ENCODE measurements around the gene HOXA3. TPM values are rescaled to one million over a fixed set of nuclear protein-coding genes. Genes with fewer than 3 reads are reported as not detected.

The HOXA3 gene
- total RNA-seq, result 3.9 TPM

DNA sequence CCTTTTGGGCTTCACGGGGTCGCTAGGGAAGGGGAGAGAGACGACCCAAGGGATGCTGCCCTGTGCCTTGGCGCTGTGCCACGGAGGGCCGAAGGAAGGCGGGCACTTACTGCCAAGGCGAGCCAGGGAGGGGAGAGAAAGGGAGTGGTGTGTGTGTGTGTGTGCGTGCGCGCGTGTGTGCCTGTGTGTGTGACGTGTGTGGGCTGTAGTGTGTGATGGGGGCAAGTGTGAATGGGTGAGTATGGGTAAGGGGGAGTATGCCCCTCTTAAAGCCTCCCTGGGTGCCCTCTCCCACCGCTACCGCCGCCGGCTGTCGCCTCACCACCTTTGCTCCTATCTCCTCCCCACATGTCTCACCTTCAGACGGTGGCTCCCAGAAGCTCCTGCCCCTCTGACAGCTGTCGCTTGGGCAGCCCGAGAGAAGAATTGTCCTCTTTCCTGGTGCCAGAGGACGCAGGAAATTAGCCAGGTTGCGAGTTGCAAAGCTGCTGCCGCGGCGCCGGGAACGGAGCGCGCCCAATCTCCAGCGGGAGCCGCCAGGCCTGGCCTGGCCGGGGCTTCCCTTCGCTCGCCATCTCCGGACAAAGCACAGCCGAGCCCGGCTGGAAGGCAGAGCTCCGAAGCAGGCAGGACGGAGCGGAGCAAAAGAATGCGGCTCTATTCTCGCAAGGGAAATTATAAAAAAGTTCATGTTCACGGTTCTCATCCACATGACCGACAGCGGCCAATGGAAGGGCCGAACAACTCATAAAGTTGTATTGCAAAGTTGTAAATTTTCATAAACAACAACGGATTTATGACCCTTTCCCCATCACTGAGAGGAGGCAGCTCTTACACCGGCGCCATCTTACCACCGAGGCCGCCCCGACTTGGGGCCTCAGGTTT is at the start of gene HOXA3:
TSS of gene HOXA3 (minus strand) at position 653 of the 885 bp plus-strand sequence. CDS start 41,943 bp downstream, outside the sequence.
- Histone ChIP-seq H3K27me3 (no peaks in the 10 kb centered on the region), H3K4me3 (peak within 1 kb of the TSS; percentile 49 to 57), H3K27ac (peak within 1 kb of the TSS; percentile 84), H3K36me3 (no peaks in the 10 kb centered on the region), H3K4me1 (peaks cover 73% of the 10 kb centered on the region), H3K9me3 (no peaks in the 10 kb centered on the region)
- no peak for DNase-seq (ENCODE audit: extremely low spot score in 2 of 2)
- no peak for TF ChIP-seq POLR2A (IDR thresholded peaks at IDR 0.05)
- peak; percentile 69 to 79 for TF ChIP-seq POLR2AphosphoS5 (IDR thresholded peaks at IDR 0.05; ENCODE audit: insufficient read depth in 1 of 2, low read depth in 1 of 2)
- intact Hi-C loops (cut with DNase I), result loop anchor here (10.0 kb wide), 1 partner anchor 947 kb away; the partner anchor contains the start of genes CBX3 and HNRNPA2B1

- intact Hi-C loops (cut with DNase I), result loop anchor here (5.0 to 10.0 kb wide), 2 partner anchors 376 to 723 kb away; no protein-coding TSS in a partner anchor
- peak in 1 of 2 donors; percentile 87 for DNase-seq (ENCODE audit: extremely low spot score in 2 of 2)
- Histone ChIP-seq H3K4me1 (peaks cover 43% of the 10 kb centered on the region), H3K27me3 (peaks cover 11% of the 10 kb centered on the region), H3K27ac (peak overlapping the region; percentile 93), H3K4me3 (peak overlapping the region; percentile 88 to 91), H3K36me3 (no peaks in the 10 kb centered on the region), H3K9me3 (no peaks in the 10 kb centered on the region)
- TF ChIP-seq, protein P1, sequence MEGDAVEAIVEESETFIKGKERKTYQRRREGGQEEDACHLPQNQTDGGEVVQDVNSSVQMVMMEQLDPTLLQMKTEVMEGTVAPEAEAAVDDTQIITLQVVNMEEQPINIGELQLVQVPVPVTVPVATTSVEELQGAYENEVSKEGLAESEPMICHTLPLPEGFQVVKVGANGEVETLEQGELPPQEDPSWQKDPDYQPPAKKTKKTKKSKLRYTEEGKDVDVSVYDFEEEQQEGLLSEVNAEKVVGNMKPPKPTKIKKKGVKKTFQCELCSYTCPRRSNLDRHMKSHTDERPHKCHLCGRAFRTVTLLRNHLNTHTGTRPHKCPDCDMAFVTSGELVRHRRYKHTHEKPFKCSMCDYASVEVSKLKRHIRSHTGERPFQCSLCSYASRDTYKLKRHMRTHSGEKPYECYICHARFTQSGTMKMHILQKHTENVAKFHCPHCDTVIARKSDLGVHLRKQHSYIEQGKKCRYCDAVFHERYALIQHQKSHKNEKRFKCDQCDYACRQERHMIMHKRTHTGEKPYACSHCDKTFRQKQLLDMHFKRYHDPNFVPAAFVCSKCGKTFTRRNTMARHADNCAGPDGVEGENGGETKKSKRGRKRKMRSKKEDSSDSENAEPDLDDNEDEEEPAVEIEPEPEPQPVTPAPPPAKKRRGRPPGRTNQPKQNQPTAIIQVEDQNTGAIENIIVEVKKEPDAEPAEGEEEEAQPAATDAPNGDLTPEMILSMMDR (IDR thresholded peaks at IDR 0.05), result no peak
- TF ChIP-seq POLR2A (IDR thresholded peaks at IDR 0.05) (no peak), POLR2AphosphoS5 (IDR thresholded peaks at IDR 0.05; ENCODE audit: insufficient read depth in 1 of 2, low read depth in 1 of 2) (no peak)
These were observed 49.2 kb upstream of the HOXA3 start for GRCh38 chr7:27201580-27202017.

GRCh38 chr7:27200761-27201579 is 48.6 kb upstream of the HOXA3 start:
- intact Hi-C loops (cut with DNase I), result loop anchor here (5.0 to 10.0 kb wide), 2 partner anchors 376 to 724 kb away; no protein-coding TSS in a partner anchor
- Histone ChIP-seq H3K9me3 (no peaks in the 10 kb centered on the region), H3K27ac (peak overlapping the region; percentile 93), H3K36me3 (no peaks in the 10 kb centered on the region), H3K4me3 (peak overlapping the region; percentile 88 to 91), H3K27me3 (peaks cover 11% of the 10 kb centered on the region), H3K4me1 (peaks cover 42% of the 10 kb centered on the region)
- DNase-seq (ENCODE audit: extremely low spot score in 2 of 2), result peak; percentile 90 to 93
- TF ChIP-seq POLR2A (IDR thresholded peaks at IDR 0.05), result no peak
- TF ChIP-seq POLR2AphosphoS5 (IDR thresholded peaks at IDR 0.05; ENCODE audit: insufficient read depth in 1 of 2, low read depth in 1 of 2), result no peak
- TF ChIP-seq, protein P1 (IDR thresholded peaks at IDR 0.05), result no peak

DNA sequence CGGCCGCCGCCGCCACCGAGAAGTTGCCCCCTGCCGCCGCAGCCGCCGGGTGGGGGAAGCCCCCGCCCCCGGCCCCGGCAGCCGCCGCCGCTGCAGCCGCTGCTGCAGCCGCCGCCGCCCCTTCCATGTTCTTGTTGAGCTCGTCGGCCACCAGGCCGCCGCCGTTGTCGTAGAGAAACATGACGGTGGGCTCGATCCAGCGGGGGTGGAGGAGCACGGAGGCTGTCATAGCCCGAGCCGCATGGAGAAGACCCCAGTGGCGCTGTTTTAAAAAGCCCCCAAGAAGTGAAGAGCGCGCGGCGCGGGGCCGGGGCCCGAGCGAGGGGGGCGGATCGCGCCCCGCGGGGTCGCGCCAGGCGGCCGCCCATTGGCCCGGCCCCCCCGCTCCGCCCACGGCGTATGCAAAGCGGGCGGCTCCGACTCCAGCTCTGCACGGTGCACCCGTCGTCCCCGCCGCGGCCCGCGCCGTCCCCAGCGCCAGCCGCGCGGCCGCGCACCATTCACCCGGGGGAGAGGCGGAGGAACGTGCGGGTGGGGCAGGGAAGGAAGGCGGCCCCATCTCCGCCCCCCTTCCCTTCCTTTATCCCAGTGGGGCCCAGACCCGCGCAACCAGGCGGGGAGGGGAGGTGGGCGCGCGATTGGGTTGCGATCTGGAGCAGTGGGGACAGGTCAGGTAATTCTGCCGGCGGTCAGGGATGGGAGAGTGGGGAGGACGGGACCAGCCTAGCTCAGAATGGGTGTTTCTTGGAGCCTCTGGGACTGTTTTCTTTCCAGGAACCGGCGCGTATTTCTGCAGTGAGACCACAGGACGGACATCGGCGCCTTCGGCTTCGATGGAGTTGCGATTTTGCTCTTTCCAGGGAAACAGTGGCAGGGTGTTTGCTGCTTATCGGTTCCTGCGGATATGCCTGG is 47.7 kb upstream of the HOXA3 start, which contains the start of gene HOXA13:
TSS of gene HOXA13 (minus strand) at position 243 of the 912 bp plus-strand sequence. CDS start at position 229, 14 bp downstream.
- TF ChIP-seq POLR2A (IDR thresholded peaks at IDR 0.05) (peak in 1 of 2 donors; percentile 88), POLR2AphosphoS5 (IDR thresholded peaks at IDR 0.05; ENCODE audit: insufficient read depth in 1 of 2, low read depth in 1 of 2) (peak; percentile 64 to 98)
- TF ChIP-seq, protein P1 (IDR thresholded peaks at IDR 0.05), result no peak
- Histone ChIP-seq H3K27me3 (peaks cover 11% of the 10 kb centered on the region), H3K4me3 (peak within 1 kb of the TSS; percentile 88 to 91), H3K9me3 (no peaks in the 10 kb centered on the region), H3K36me3 (no peaks in the 10 kb centered on the region), H3K4me1 (peaks cover 39% of the 10 kb centered on the region), H3K27ac (peak within 1 kb of the TSS; percentile 99)
- intact Hi-C loops (cut with DNase I), result loop anchor here (5.0 to 10.0 kb wide), 3 partner anchors 377 to 725 kb away; no protein-coding TSS in a partner anchor
- DNase-seq (ENCODE audit: extremely low spot score in 2 of 2), result peak; percentile 90 to 92
